T-cell (primary cell): Measurements from ENCODE around the gene TGOLN2. TPM values are rescaled to one million over a fixed set of nuclear protein-coding genes. Genes with fewer than 3 reads are reported as not detected.
A peak's percentile ranks its signal among the peaks of the same experiment; 100 is the strongest.

Experiments used
- ATAC-seq, 4 experiments: fragments of 200-7000 bp in 3 of 4; fragments of 150-1000 bp in 1 of 4; cut with Tn5 transposase; replicated peaks in 1 of 4; 1 replicate in 3 of 4; 2 replicates in 1 of 4; pipeline ENCODE4 v1.10.0; 2021; ENCODE audit warnings: moderate library complexity in 3 of 4, mild to moderate bottlenecking in 2 of 4, moderate number of reproducible peaks in 1 of 4
- CTCF ChIA-PET, 2 donors: fragments of 300-600 bp; sonication (Branson Sonifier 250); formaldehyde crosslinking; loops; one replicate each; lab custom pipeline; 2022; ENCODE audit warnings: antibody characterized with exemption in 2 of 2; lab: Charles Lee
- POLR2A ChIA-PET, 2 donors: fragments of 300-600 bp; sonication (Branson Sonifier 250); formaldehyde crosslinking; loops; one replicate each; lab custom pipeline; 2022; ENCODE audit warnings: antibody characterized with exemption in 2 of 2; lab: Charles Lee
- DNase-seq, 35 experiments: peaks; one replicate each; pipeline versions ENCODE4 v3.0.0 to v3.0.0-alpha.2; 2013 to 2023
- H3K27ac ChIP-seq: one replicate; pipeline ENCODE4 v1.5.1; 2013; ENCODE audit warnings: low read length
- H3K27me3 ChIP-seq, 2 experiments: replicated peaks in 1 of 2; 1 replicate in 1 of 2; 2 replicates in 1 of 2; pipeline versions ENCODE4 v1.6.1 to v1.7.0; 2013; ENCODE audit warnings: low read length in 1 of 2, mixed read lengths in 1 of 2; ENCODE audit not compliant: control insufficient read depth in 2 of 2, insufficient read depth in 2 of 2; ENCODE audit errors: extremely low read depth in 1 of 2
- H3K36me3 ChIP-seq, 2 donors: 1 replicate in 1 of 2; 2 replicates in 1 of 2; pipeline versions ENCODE4 v1.6.1 to v1.7.0; 2013; ENCODE audit warnings: low read length in 1 of 2; ENCODE audit not compliant: control insufficient read depth in 2 of 2, insufficient read depth in 1 of 2; ENCODE audit errors: extremely low read depth in 1 of 2
- H3K4me1 ChIP-seq, 2 experiments: 1 replicate in 1 of 2; 2 replicates in 1 of 2; pipeline versions ENCODE4 v1.6.1 to v1.7.0; 2013; ENCODE audit warnings: low read length in 2 of 2, mixed read lengths in 1 of 2; ENCODE audit not compliant: insufficient read depth in 2 of 2, control insufficient read depth in 1 of 2; ENCODE audit errors: extremely low read depth in 1 of 2
- H3K4me3 ChIP-seq, 2 donors: 1 replicate in 1 of 2; 2 replicates in 1 of 2; pipeline versions ENCODE4 v1.5.1 to v1.7.0; 2013; ENCODE audit warnings: mild to moderate bottlenecking in 2 of 2, low read length in 1 of 2, moderate library complexity in 1 of 2; ENCODE audit not compliant: control insufficient read depth in 1 of 2; ENCODE audit errors: extremely low read depth in 1 of 2
- H3K9me3 ChIP-seq: 2 replicates; pipeline ENCODE4 v1.7.0; 2013
- H3K27ac Mint-ChIP-seq, 2 donors: one replicate each; pipeline ENCODE4 v1.8.0; 2020 to 2021; ENCODE audit warnings: mild to moderate bottlenecking in 2 of 2, mixed read lengths in 2 of 2
- H3K27me3 Mint-ChIP-seq, 2 donors: one replicate each; pipeline ENCODE4 v1.8.0; 2021 to 2022; ENCODE audit warnings: mixed read lengths in 2 of 2
- H3K36me3 Mint-ChIP-seq: one replicate; pipeline ENCODE4 v1.8.0; 2021; ENCODE audit warnings: mixed read lengths
- H3K4me1 Mint-ChIP-seq, 3 donors: one replicate each; pipeline ENCODE4 v1.8.0; 2020 to 2022; ENCODE audit warnings: mixed read lengths in 3 of 3, mild to moderate bottlenecking in 1 of 3
- H3K4me3 Mint-ChIP-seq, 3 donors: one replicate each; pipeline ENCODE4 v1.8.0; 2020 to 2022; ENCODE audit warnings: mild to moderate bottlenecking in 3 of 3, mixed read lengths in 3 of 3, moderate library complexity in 3 of 3
- H3K9me3 Mint-ChIP-seq, 3 donors: one replicate each; pipeline ENCODE4 v1.8.0; 2020 to 2022; ENCODE audit warnings: mixed read lengths in 3 of 3
- WGBS: methylation state at CpG from one replicate; pipeline ENCODE4 v1.1.5; 2013; ENCODE audit warnings: missing lambda C conversion rate; ENCODE audit not compliant: insufficient coverage; 5-methylcytosine and 5-hydroxymethylcytosine counted together
- total RNA-seq, 35 experiments: library from RNA in 6 of 35; stranded (reverse) in 6 of 35; fragments of 120-200 nt in 1 of 35; gene quantifications; one replicate each; pipeline versions ENCODE4 v1.2.1 to v1.2.4 and lab custom pipeline; 2013 to 2026

TGOLN2 gene
- total RNA-seq, 5 donors from 2014 or later (not counting 1 experiment from before 2014, with no cell fraction given): 142 to 175 (median 161) TPM

GRCh38 chr2:85309699-85310321 is 18.0 kb downstream of the TGOLN2 start:
- Histone ChIP-seq H3K4me3 (peak overlapping the region; percentile 42 to 66), H3K36me3 (peaks cover 6 to 9% of the 10 kb centered on the region in 2 donors), H3K9me3 (no peaks in the 10 kb centered on the region), H3K4me1 (peaks cover 26 to 47% of the 10 kb centered on the region in 2 experiments), H3K27me3 (peaks cover 0 to 3% of the 10 kb centered on the region in 2 experiments), H3K27ac (peak overlapping the region; percentile 63)
- Mint-ChIP-seq H3K4me1 (peaks cover 38 to 48% (median 46%) of the 10 kb centered on the region in 3 donors), H3K4me3 (peak overlapping the region; percentile 71 to 85 (median 80)), H3K9me3 (no peaks in the 10 kb centered on the region), H3K36me3 (peaks cover 3% of the 10 kb centered on the region), H3K27ac (peak overlapping the region; percentile 90 to 92), H3K27me3 (peaks cover 0 to 4% of the 10 kb centered on the region in 2 donors)
- ATAC-seq: peak; percentile 60 to 71 (median 68)
- ChIA-PET CTCF (interaction anchor here (0.6 to 1.6 kb wide), 7 partner anchors 9 to 13 kb away, joined by 3 to 10 read pairs (median 4); no protein-coding TSS in a partner anchor), POLR2A (interaction anchor here (0.8 to 2.8 kb wide), 2 partner anchors 10 to 17 kb away, joined by 3 to 13 read pairs; no protein-coding TSS in a partner anchor)
- peak in 17 of 35 experiments; percentile 14 to 50 (median 23) for DNase-seq
- 19% methylated on average over 13 of the region's 19 CpGs for WGBS

- Mint-ChIP-seq H3K4me1 (peaks cover 34 to 46% (median 46%) of the 10 kb centered on the region in 3 donors), H3K36me3 (no peaks in the 10 kb centered on the region), H3K27ac (peak overlapping the region; percentile 90 to 92), H3K27me3 (peaks cover 3 to 4% of the 10 kb centered on the region in 2 donors), H3K9me3 (no peaks in the 10 kb centered on the region), H3K4me3 (peak overlapping the region; percentile 71 to 85 (median 80))
- H3K27me3 ChIP-seq: peaks cover 0 to 9% of the 10 kb centered on the region in 2 experiments
- 50% methylated on average over 9 of the region's 15 CpGs for WGBS
- peak overlapping the region; percentile 63 for H3K27ac ChIP-seq
- H3K4me3 ChIP-seq: peak overlapping the region; percentile 42 to 66
- POLR2A ChIA-PET: interaction anchor here (0.6 to 2.8 kb wide), 3 partner anchors 10 to 87 kb away, joined by 3 to 13 read pairs (median 8); no protein-coding TSS in a partner anchor
- no peaks in the 10 kb centered on the region for H3K9me3 ChIP-seq
- ATAC-seq (peak in 3 of 4 experiments; percentile 7 to 22 (median 11)), DNase-seq (no peak)
- CTCF ChIA-PET: interaction anchor here (0.6 to 1.6 kb wide), 5 partner anchors 8 to 14 kb away, joined by 3 to 10 read pairs (median 6); no protein-coding TSS in a partner anchor
- H3K4me1 ChIP-seq: peaks cover 26 to 47% of the 10 kb centered on the region in 2 experiments
- H3K36me3 ChIP-seq: peaks cover under 1 to 2% of the 10 kb centered on the region in 2 donors
Measured at GRCh38 chr2:85308896-85309555, 18.8 kb downstream of the TGOLN2 start.

- ChIA-PET CTCF (interaction anchor here in 1 of 2 donors (1.6 kb wide), 1 partner anchor 8 kb away, joined by 6 read pairs; no protein-coding TSS in a partner anchor), POLR2A (interaction anchor here in 1 of 2 donors (0.5 to 2.8 kb wide), 2 partner anchors 11 to 16 kb away, joined by 3 to 13 read pairs; no protein-coding TSS in a partner anchor)
- Mint-ChIP-seq H3K4me1 (peaks cover 32 to 46% (median 43%) of the 10 kb centered on the region in 3 donors), H3K9me3 (no peaks in the 10 kb centered on the region), H3K36me3 (no peaks in the 10 kb centered on the region), H3K27ac (peak overlapping the region; percentile 90 to 92), H3K4me3 (peak overlapping the region in 1 of 3 donors; percentile 85), H3K27me3 (peaks cover 3 to 4% of the 10 kb centered on the region in 2 donors)
- H3K27ac ChIP-seq: no peak overlapping the region
- DNase-seq: no peak
- H3K4me1 ChIP-seq: peaks cover 26 to 50% of the 10 kb centered on the region in 2 experiments
- no peak overlapping the region for H3K4me3 ChIP-seq
- no peaks in the 10 kb centered on the region for H3K36me3 ChIP-seq
- H3K27me3 ChIP-seq: peaks cover 0 to 16% of the 10 kb centered on the region in 2 experiments
- H3K9me3 ChIP-seq: no peaks in the 10 kb centered on the region
- no peak for ATAC-seq
- WGBS: 95% methylated on average over 4 of the region's 6 CpGs
Measured at GRCh38 chr2:85308201-85308600, 19.6 kb downstream of the TGOLN2 start.

GRCh38 chr2:85307527-85307897 is 20.3 kb downstream of the TGOLN2 start:
- WGBS: no CpG with 5 or more reads among the region's 9 CpGs
- no peak for ATAC-seq
- peak overlapping the region; percentile 74 to 85 for H3K27ac Mint-ChIP-seq
- peaks cover 26 to 50% of the 10 kb centered on the region in 2 experiments for H3K4me1 ChIP-seq
- peaks cover 32 to 46% (median 43%) of the 10 kb centered on the region in 3 donors for H3K4me1 Mint-ChIP-seq
- DNase-seq: no peak
- H3K4me3 ChIP-seq: peak overlapping the region in 1 of 2 donors; percentile 10
- no peaks in the 10 kb centered on the region for H3K36me3 ChIP-seq
- H3K27me3 ChIP-seq: peaks cover 0 to 23% of the 10 kb centered on the region in 2 experiments
- no peaks in the 10 kb centered on the region for H3K9me3 ChIP-seq
- H3K27me3 Mint-ChIP-seq: peaks cover 3 to 4% of the 10 kb centered on the region in 2 donors
- no peak overlapping the region for H3K27ac ChIP-seq
- POLR2A ChIA-PET: no interaction called here
- H3K9me3 Mint-ChIP-seq: no peaks in the 10 kb centered on the region
- peak overlapping the region; percentile 67 to 85 (median 75) for H3K4me3 Mint-ChIP-seq
- CTCF ChIA-PET: no interaction called here
- H3K36me3 Mint-ChIP-seq: no peaks in the 10 kb centered on the region

- Mint-ChIP-seq H3K27me3 (peaks cover 3 to 13% of the 10 kb centered on the region in 2 donors), H3K36me3 (no peaks in the 10 kb centered on the region), H3K4me1 (peaks cover 16 to 31% (median 26%) of the 10 kb centered on the region in 3 donors), H3K27ac (peak overlapping the region in 1 of 2 donors; percentile 46), H3K9me3 (no peaks in the 10 kb centered on the region), H3K4me3 (no peak overlapping the region)
- H3K9me3 ChIP-seq: no peaks in the 10 kb centered on the region
- peaks cover 0 to 32% of the 10 kb centered on the region in 2 experiments for H3K27me3 ChIP-seq
- CTCF ChIA-PET: interaction anchor here in 1 of 2 donors (0.6 kb wide), 1 partner anchor 246 kb away, joined by 6 read pairs; no protein-coding TSS in a partner anchor
- peaks cover 15 to 32% of the 10 kb centered on the region in 2 experiments for H3K4me1 ChIP-seq
- no peaks in the 10 kb centered on the region for H3K36me3 ChIP-seq
- H3K4me3 ChIP-seq: no peak overlapping the region
- no peak overlapping the region for H3K27ac ChIP-seq
- ATAC-seq (no peak), DNase-seq (no peak)
- POLR2A ChIA-PET: interaction anchor here in 1 of 2 donors (0.6 kb wide), 1 partner anchor 16 kb away, joined by 4 read pairs; no protein-coding TSS in a partner anchor
- WGBS: 79% methylated on average over 26 of the region's 28 CpGs
Measured at GRCh38 chr2:85303780-85304531, 23.8 kb downstream of the TGOLN2 start.
